ENCODE results near the gene COMP. TPM values are rescaled to one million over a fixed set of nuclear protein-coding genes. Genes with fewer than 3 reads are reported as not detected.

The COMP gene
- total RNA-seq, 1 experiment from 2014 or later = 0.69 TPM

- intact Hi-C loops (cut with micrococcal nuclease; ENCODE audit: unreplicated experiment) (no loop called here), in situ Hi-C loops (cut with HindIII; ENCODE audit: low pct_unique_long_range_greater_than_20kb, low sequenced_read_pairs) (no loop called here)
- Histone ChIP-seq H3K27me3 (ENCODE audit: control insufficient read depth, insufficient read depth, low read length) (no peaks in the 10 kb centered on the region), H3K4me1 (ENCODE audit: control insufficient read depth, insufficient read depth, low read length) (no peaks in the 10 kb centered on the region), H3K36me3 (ENCODE audit: control insufficient read depth, insufficient read depth, low read length) (no peaks in the 10 kb centered on the region), H3K27ac (ENCODE audit: low read length) (no peak overlapping the region), H3K9me3 (ENCODE audit: control insufficient read depth, insufficient read depth, low read depth, low read length) (no peaks in the 10 kb centered on the region), H3K4me3 (ENCODE audit: low read depth in 2 of 2, low read length in 2 of 2) (no peak overlapping the region)
- ChIA-PET CTCF (no interaction called here), POLR2A (no interaction called here)
- peak; percentile 18; the same call in 1 of the 2 replicates for ATAC-seq
- TF ChIP-seq, protein P1, sequence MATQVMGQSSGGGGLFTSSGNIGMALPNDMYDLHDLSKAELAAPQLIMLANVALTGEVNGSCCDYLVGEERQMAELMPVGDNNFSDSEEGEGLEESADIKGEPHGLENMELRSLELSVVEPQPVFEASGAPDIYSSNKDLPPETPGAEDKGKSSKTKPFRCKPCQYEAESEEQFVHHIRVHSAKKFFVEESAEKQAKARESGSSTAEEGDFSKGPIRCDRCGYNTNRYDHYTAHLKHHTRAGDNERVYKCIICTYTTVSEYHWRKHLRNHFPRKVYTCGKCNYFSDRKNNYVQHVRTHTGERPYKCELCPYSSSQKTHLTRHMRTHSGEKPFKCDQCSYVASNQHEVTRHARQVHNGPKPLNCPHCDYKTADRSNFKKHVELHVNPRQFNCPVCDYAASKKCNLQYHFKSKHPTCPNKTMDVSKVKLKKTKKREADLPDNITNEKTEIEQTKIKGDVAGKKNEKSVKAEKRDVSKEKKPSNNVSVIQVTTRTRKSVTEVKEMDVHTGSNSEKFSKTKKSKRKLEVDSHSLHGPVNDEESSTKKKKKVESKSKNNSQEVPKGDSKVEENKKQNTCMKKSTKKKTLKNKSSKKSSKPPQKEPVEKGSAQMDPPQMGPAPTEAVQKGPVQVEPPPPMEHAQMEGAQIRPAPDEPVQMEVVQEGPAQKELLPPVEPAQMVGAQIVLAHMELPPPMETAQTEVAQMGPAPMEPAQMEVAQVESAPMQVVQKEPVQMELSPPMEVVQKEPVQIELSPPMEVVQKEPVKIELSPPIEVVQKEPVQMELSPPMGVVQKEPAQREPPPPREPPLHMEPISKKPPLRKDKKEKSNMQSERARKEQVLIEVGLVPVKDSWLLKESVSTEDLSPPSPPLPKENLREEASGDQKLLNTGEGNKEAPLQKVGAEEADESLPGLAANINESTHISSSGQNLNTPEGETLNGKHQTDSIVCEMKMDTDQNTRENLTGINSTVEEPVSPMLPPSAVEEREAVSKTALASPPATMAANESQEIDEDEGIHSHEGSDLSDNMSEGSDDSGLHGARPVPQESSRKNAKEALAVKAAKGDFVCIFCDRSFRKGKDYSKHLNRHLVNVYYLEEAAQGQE (IDR thresholded peaks at IDR 0.05; ENCODE audit: insufficient read depth in 1 of 2, low read depth in 2 of 2, low read length in 1 of 2) = no peak
- TF ChIP-seq, protein P2, sequence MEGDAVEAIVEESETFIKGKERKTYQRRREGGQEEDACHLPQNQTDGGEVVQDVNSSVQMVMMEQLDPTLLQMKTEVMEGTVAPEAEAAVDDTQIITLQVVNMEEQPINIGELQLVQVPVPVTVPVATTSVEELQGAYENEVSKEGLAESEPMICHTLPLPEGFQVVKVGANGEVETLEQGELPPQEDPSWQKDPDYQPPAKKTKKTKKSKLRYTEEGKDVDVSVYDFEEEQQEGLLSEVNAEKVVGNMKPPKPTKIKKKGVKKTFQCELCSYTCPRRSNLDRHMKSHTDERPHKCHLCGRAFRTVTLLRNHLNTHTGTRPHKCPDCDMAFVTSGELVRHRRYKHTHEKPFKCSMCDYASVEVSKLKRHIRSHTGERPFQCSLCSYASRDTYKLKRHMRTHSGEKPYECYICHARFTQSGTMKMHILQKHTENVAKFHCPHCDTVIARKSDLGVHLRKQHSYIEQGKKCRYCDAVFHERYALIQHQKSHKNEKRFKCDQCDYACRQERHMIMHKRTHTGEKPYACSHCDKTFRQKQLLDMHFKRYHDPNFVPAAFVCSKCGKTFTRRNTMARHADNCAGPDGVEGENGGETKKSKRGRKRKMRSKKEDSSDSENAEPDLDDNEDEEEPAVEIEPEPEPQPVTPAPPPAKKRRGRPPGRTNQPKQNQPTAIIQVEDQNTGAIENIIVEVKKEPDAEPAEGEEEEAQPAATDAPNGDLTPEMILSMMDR (IDR thresholded peaks at IDR 0.05) = no peak
- TF ChIP-seq POLR2AphosphoS5 (IDR thresholded peaks at IDR 0.05; ENCODE audit: low read depth, low read length) = no peak
- no peak for TF ChIP-seq TCF7L2 (IDR thresholded peaks at IDR 0.05; ENCODE audit: low read depth, low read length)
- no peak for TF ChIP-seq SIN3A (IDR thresholded peaks at IDR 0.05; ENCODE audit: borderline replicate concordance, insufficient read depth, low read depth, low read length)
- BruUV-seq (replicated peaks) = no TSS peak
- no peak for DNase-seq (ENCODE audit: low read depth, low spot score)
Observed at GRCh38 chr19:18775586-18776287, 15.4 kb downstream of the COMP start.

DNA sequence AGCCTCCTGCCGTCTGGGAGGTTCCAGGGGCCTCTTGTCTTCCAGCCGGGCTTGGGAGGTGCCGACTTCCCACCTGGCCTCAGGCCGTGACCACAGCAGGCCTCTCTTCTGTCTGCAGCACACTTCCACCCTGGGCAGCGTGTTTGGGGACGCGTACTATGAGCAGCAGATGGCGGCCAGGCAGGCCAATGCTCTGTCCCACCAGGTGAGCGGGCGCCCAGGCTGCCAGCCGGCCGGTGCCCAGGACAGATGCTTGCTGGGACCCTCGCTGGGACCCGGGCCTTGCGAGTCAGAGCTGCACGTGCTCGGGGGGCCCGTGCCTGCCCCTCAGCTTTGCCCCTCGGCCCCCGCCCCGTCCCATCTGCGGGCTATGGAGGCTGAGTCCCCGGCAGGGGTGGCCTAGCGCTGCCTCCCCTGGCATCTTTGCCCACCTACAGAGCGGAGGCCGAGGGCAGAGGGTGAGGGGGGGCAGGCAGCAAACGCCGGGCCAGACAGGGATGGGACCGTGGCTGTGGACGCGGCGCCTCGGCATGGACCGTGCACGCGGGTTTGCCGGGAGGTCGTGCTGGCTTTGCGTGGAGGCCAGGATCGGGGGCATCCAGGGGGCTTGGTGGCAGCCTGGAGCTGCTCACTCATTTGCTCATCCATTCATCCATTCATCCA, 16.2 kb downstream of the COMP start:
- H3K36me3 ChIP-seq (ENCODE audit: control insufficient read depth, insufficient read depth, low read length) = no peaks in the 10 kb centered on the region
- no peak for DNase-seq (ENCODE audit: low read depth, low spot score)
- BruUV-seq (replicated peaks) = no TSS peak
- ATAC-seq = no peak
- POLR2A ChIA-PET = no interaction called here
- no peak overlapping the region for H3K4me3 ChIP-seq (ENCODE audit: low read depth in 2 of 2, low read length in 2 of 2)
- in situ Hi-C loops (cut with HindIII; ENCODE audit: low pct_unique_long_range_greater_than_20kb, low sequenced_read_pairs) (no loop called here), intact Hi-C loops (cut with micrococcal nuclease; ENCODE audit: unreplicated experiment) (no loop called here)
- no peak overlapping the region for H3K27ac ChIP-seq (ENCODE audit: low read length)
- H3K4me1 ChIP-seq (ENCODE audit: control insufficient read depth, insufficient read depth, low read length) = no peaks in the 10 kb centered on the region
- TF ChIP-seq, protein P2 (IDR thresholded peaks at IDR 0.05) = no peak
- no peak for TF ChIP-seq POLR2AphosphoS5 (IDR thresholded peaks at IDR 0.05; ENCODE audit: low read depth, low read length)
- TF ChIP-seq SIN3A (IDR thresholded peaks at IDR 0.05; ENCODE audit: borderline replicate concordance, insufficient read depth, low read depth, low read length) = no peak
- TF ChIP-seq TCF7L2 (IDR thresholded peaks at IDR 0.05; ENCODE audit: low read depth, low read length) = no peak
- TF ChIP-seq, protein P1 (IDR thresholded peaks at IDR 0.05; ENCODE audit: insufficient read depth in 1 of 2, low read depth in 2 of 2, low read length in 1 of 2) = no peak
- CTCF ChIA-PET = no interaction called here
- no peaks in the 10 kb centered on the region for H3K9me3 ChIP-seq (ENCODE audit: control insufficient read depth, insufficient read depth, low read depth, low read length)
- H3K27me3 ChIP-seq (ENCODE audit: control insufficient read depth, insufficient read depth, low read length) = no peaks in the 10 kb centered on the region
